ENCODE results near the gene ACVR1.

- TF ChIP-seq CTCF (conservative IDR thresholded peaks at IDR 0.05; ENCODE audit: low read depth in 2 of 2) (no peak), EZH2phosphoT487 (IDR thresholded peaks at IDR 0.05; ENCODE audit: unreplicated experiment) (no peak), POLR2AphosphoS5 (IDR thresholded peaks at IDR 0.05; ENCODE audit: low read depth) (no peak)
Observed at GRCh38 chr2:157722580-157723234, 153.4 kb downstream of the ACVR1 start.

All from GM23338 (cell line).